SU-DHL-6 (cell line): ENCODE results near the gene EIF2B5.

Experiments used
- EZH2phosphoT487 ChIP-seq: fragments of 200-600 bp; sonication (generic), shearing (Covaris generic); conservative IDR thresholded peaks from 2 replicates; pipeline ENCODE4 v1.6.1; 2018; ENCODE audit warnings: mild to moderate bottlenecking, antibody characterized with exemption, low read length, moderate library complexity, mixed read lengths
- TF ChIP-seq, protein P1 (sequence below): fragments of 200-600 bp; sonication (generic); IDR thresholded peaks from one replicate; pipeline ENCODE4 v1.5.1; 2017; ENCODE audit warnings: antibody characterized with exemption, mild to moderate bottlenecking, low read length, moderate library complexity; ENCODE audit not compliant: insufficient read depth, poor library complexity, severe bottlenecking

DNA sequence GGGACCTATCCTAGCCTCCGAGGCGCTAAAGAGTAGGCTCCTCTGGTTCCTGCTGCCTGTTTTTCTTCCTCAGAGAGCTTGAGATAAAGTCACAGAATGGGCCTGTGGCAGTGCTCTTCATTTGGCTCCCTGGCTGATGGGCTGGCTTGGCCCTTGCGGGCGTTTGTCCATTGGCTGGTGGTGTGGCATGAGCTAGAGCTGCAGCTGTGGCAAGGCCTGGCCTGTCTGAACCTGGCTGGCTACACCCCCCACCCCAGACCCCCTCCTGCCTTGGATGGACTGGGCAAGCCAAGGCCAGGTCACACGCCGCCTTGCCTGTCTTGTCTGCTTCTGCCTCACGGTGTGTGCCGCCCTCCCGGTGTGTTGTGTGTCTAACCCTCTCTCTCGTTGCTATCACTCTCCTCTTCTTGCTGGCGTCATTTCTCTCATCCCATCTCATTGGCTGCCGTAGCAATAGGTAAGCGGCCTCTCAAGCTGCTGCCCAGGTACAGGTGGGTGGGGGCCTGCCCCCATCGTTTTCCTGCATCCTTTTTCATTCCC is 42.7 kb downstream of the EIF2B5 start:
- TF ChIP-seq, protein P1, sequence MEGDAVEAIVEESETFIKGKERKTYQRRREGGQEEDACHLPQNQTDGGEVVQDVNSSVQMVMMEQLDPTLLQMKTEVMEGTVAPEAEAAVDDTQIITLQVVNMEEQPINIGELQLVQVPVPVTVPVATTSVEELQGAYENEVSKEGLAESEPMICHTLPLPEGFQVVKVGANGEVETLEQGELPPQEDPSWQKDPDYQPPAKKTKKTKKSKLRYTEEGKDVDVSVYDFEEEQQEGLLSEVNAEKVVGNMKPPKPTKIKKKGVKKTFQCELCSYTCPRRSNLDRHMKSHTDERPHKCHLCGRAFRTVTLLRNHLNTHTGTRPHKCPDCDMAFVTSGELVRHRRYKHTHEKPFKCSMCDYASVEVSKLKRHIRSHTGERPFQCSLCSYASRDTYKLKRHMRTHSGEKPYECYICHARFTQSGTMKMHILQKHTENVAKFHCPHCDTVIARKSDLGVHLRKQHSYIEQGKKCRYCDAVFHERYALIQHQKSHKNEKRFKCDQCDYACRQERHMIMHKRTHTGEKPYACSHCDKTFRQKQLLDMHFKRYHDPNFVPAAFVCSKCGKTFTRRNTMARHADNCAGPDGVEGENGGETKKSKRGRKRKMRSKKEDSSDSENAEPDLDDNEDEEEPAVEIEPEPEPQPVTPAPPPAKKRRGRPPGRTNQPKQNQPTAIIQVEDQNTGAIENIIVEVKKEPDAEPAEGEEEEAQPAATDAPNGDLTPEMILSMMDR: no peak
- no peak for TF ChIP-seq EZH2phosphoT487
